OCI-LY1 (cell line): Measurements from ENCODE around the gene RNF207.

ENCODE experiments used
- H2AFZ ChIP-seq: fragments of 200-600 bp; sonication (generic), shearing (Covaris generic); 2 replicates; pipeline ENCODE4 v1.6.0; 2014; ENCODE audit warnings: antibody characterized with exemption, mild to moderate bottlenecking, low read length
- H3F3A ChIP-seq: fragments of 200-600 bp; sonication (generic), shearing (Covaris generic); 2 replicates; pipeline ENCODE4 v1.6.0; 2014; ENCODE audit warnings: mild to moderate bottlenecking, antibody characterized with exemption, low read length, moderate library complexity; ENCODE audit not compliant: insufficient read depth
- H3K27ac ChIP-seq: fragments of 200-600 bp; sonication (generic); 2 replicates; pipeline ENCODE4 v1.5.1; 2014; ENCODE audit warnings: low read length, mixed run types, mild to moderate bottlenecking, low read depth; ENCODE audit not compliant: poor library complexity, severe bottlenecking
- H3K27me3 ChIP-seq: fragments of 200-600 bp; sonication (generic); 2 replicates; pipeline ENCODE4 v1.6.0; 2014; ENCODE audit warnings: antibody characterized with exemption, mild to moderate bottlenecking, low read length, moderate library complexity; ENCODE audit not compliant: insufficient read depth
- H3K36me3 ChIP-seq: fragments of 200-600 bp; sonication (generic); 2 replicates; pipeline ENCODE4 v1.6.1; 2014; ENCODE audit warnings: mild to moderate bottlenecking, antibody characterized with exemption, low read length, moderate library complexity, mixed read lengths; ENCODE audit not compliant: insufficient read depth
- H3K4me1 ChIP-seq: fragments of 200-600 bp; sonication (generic); 2 replicates; pipeline ENCODE4 v1.5.1; 2014; ENCODE audit warnings: mild to moderate bottlenecking, low read length, moderate library complexity; ENCODE audit not compliant: insufficient read depth, severe bottlenecking
- H3K4me2 ChIP-seq: fragments of 200-600 bp; sonication (generic), shearing (Covaris generic); 2 replicates; pipeline ENCODE4 v1.6.1; 2014; ENCODE audit warnings: low read length
- H3K4me3 ChIP-seq: fragments of 200-600 bp; sonication (generic); 2 replicates; pipeline ENCODE4 v1.5.1; 2014; ENCODE audit warnings: low read length, low read depth, mild to moderate bottlenecking, mixed read lengths; ENCODE audit not compliant: poor library complexity, severe bottlenecking
- H3K79me2 ChIP-seq: fragments of 200-600 bp; shearing (Covaris generic); 2 replicates; pipeline ENCODE4 v1.6.1; 2016; ENCODE audit warnings: mixed run types, low read length, mixed read lengths; ENCODE audit not compliant: insufficient read depth
- H3K9ac ChIP-seq: fragments of 200-600 bp; sonication (generic), shearing (Covaris generic); 2 replicates; pipeline ENCODE4 v1.6.1; 2014; ENCODE audit warnings: mild to moderate bottlenecking, low read length, mixed read lengths
- H3K9me2 ChIP-seq: fragments of 200-600 bp; sonication (generic), shearing (Covaris generic); 2 replicates; pipeline ENCODE4 v1.6.1; 2014; ENCODE audit warnings: low read depth, mild to moderate bottlenecking, low read length, mixed read lengths
- H3K9me3 ChIP-seq: fragments of 200-600 bp; shearing (Covaris generic); 2 replicates; pipeline ENCODE4 v1.6.1; 2014; ENCODE audit warnings: low read length, mixed read lengths
- H4K20me1 ChIP-seq: fragments of 200-600 bp; sonication (generic), shearing (Covaris generic); 2 replicates; pipeline ENCODE4 v1.6.0; 2016; ENCODE audit warnings: mild to moderate bottlenecking, low read length; ENCODE audit not compliant: insufficient read depth
- EZH2 ChIP-seq: fragments of 200-600 bp; sonication (generic), shearing (Covaris generic); IDR thresholded peaks from 2 replicates; pipeline ENCODE4 v1.8.0; 2017; ENCODE audit warnings: borderline replicate concordance, mixed run types, mild to moderate bottlenecking, antibody characterized with exemption, low read length, moderate library complexity, mixed read lengths
- TF ChIP-seq, protein P1 (sequence below): fragments of 200-600 bp; sonication (generic), shearing (Covaris generic); IDR thresholded peaks from 2 replicates; pipeline ENCODE4 v1.5.1; 2017; ENCODE audit warnings: mild to moderate bottlenecking, antibody characterized with exemption, low read length, moderate library complexity, mixed read lengths

The RNF207 gene

DNA sequence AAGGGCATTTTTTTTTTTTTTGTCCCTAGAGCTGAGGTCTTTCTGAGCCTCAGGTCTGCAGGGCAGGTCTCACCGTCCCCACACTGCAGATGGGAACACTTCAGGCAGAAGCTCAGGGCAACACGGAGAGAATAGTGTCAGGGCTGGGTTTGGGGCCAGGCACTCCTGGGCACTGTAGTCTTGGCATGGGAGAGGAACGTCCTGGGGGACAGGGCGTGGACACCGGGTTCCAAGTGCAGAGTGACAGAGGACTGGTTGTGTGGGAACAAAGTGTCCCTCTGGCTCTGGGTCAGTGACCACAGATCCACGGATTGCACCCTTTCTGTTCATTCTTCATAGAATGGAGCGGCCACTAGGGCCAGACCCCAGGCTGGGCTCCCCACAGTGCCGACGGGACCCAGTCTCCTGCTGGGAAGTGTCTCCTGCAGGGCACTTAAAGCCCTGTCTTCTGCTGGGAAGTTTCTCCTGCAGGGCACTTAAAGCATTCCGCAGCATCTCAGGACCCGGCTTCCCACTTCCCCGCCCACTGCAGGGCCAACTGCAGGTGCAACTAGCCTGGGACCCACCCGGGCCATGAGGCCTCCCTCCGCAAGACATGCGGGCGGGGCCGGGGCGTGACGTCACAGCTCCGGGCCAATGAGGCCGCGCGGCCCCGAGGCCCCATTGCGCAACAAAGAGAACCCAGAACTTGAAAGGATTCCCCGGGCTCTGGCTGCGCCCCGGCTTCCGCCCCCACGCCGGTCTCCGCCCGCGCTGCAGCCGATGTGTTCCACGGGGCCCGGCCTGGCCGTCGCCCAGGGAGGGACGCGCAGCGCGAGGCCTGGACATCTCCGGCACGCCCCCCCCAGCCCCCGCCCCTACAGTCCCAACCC, 53.8 kb downstream of the RNF207 start:
- TF ChIP-seq EZH2 = no peak
- TF ChIP-seq, protein P1, sequence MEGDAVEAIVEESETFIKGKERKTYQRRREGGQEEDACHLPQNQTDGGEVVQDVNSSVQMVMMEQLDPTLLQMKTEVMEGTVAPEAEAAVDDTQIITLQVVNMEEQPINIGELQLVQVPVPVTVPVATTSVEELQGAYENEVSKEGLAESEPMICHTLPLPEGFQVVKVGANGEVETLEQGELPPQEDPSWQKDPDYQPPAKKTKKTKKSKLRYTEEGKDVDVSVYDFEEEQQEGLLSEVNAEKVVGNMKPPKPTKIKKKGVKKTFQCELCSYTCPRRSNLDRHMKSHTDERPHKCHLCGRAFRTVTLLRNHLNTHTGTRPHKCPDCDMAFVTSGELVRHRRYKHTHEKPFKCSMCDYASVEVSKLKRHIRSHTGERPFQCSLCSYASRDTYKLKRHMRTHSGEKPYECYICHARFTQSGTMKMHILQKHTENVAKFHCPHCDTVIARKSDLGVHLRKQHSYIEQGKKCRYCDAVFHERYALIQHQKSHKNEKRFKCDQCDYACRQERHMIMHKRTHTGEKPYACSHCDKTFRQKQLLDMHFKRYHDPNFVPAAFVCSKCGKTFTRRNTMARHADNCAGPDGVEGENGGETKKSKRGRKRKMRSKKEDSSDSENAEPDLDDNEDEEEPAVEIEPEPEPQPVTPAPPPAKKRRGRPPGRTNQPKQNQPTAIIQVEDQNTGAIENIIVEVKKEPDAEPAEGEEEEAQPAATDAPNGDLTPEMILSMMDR = no peak
- H4K20me1 ChIP-seq = no peaks in the 10 kb centered on the region
- H3K9me2 ChIP-seq = no peaks in the 10 kb centered on the region
- peaks cover 4% of the 10 kb centered on the region; the same call in 1 of the 2 replicates for H3K27me3 ChIP-seq
- no peak overlapping the region for H3K9ac ChIP-seq
- peak overlapping the region; percentile 65 for H3K4me3 ChIP-seq
- H3K9me3 ChIP-seq = no peaks in the 10 kb centered on the region
- H3K4me2 ChIP-seq = peak overlapping the region; percentile 89
- no peaks in the 10 kb centered on the region for H3K79me2 ChIP-seq
- peaks cover 3% of the 10 kb centered on the region for H3K4me1 ChIP-seq
- H3K36me3 ChIP-seq = no peaks in the 10 kb centered on the region
- H3F3A ChIP-seq = no peaks in the 10 kb centered on the region
- H2AFZ ChIP-seq = no peak overlapping the region
- H3K27ac ChIP-seq = no peak overlapping the region

DNA sequence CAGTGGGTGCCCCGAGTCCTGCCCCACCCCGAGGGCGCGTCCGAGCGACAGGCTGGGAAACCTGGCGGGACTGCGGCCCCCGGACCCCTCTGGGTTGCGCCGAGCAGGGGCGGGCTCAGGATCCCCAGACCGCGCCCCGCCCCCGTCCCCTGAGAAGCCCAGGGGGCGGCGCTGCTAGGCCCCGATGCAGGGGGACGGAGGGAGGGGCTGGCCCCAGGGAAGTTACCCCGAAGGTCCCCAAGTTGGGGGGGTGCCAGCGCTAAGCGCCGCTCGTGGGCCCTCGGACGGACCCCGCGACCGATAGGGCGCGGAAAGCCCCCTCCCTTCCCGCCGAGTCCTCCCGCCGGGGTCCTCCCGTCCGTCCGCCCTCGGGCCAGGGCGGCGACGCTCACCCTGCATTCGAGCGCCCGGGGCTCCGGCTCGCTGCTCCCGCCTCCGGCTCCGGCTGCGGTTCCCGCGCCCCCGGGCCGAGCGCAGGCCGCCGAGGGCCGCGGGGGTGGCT, 54.6 kb downstream of the RNF207 start:
- Histone ChIP-seq H3K36me3 (no peaks in the 10 kb centered on the region), H3F3A (no peaks in the 10 kb centered on the region), H3K9ac (peak overlapping the region; percentile 44; the same call in 1 of the 2 replicates), H2AFZ (no peak overlapping the region), H3K4me3 (peak overlapping the region; percentile 65), H3K27me3 (peaks cover 4% of the 10 kb centered on the region; the same call in 1 of the 2 replicates), H3K4me2 (peak overlapping the region; percentile 89), H3K4me1 (peaks cover 3% of the 10 kb centered on the region), H3K79me2 (no peaks in the 10 kb centered on the region), H3K9me3 (no peaks in the 10 kb centered on the region), H4K20me1 (no peaks in the 10 kb centered on the region), H3K27ac (no peak overlapping the region), H3K9me2 (no peaks in the 10 kb centered on the region)
- TF ChIP-seq, protein P1 = no peak
- TF ChIP-seq EZH2 = no peak

DNA sequence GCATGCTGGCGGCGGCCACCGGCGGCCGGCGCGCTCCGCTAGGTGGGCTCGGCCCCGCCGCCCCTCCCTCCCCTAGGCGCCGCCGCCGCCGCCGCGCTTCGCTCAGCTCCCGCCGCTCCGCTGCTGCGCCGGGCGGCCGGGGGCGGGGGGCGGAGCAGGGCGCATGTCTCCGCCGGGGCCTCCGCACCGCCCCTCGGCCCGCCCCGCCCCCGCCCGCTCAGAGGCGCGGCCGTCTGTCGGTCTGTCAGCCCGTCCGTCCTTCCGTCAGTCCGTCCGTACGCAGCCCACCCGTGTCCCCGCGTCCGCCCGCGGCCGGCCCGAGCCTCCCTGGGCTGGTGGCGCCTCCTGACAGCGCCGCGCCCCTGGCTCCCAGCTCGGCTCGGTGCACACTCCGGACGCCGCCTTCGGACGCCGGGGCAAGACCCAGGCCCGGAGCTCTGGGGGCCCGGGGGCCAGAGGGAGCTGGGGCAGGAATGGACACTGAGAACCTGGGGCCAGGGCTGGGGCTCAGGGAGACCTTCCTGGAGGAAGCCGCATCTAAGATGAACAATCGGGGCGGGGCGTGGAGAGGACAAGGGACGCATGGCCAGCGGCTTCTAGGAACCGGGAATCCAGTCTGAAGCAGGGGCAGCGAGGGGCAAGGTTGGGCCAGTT, 55.2 kb downstream of the RNF207 start, which contains the start of gene GPR153:
Gene GPR153 (minus strand): TSS at position 138 of the 654 bp plus-strand sequence. CDS start 6,193 bp downstream, outside the sequence.
- H4K20me1 ChIP-seq = no peaks in the 10 kb centered on the region
- peak within 1 kb of the TSS; percentile 65 for H3K4me3 ChIP-seq
- peaks cover 3% of the 10 kb centered on the region for H3K4me1 ChIP-seq
- no peaks in the 10 kb centered on the region for H3K79me2 ChIP-seq
- no peak within 1 kb of the TSS for H2AFZ ChIP-seq
- H3F3A ChIP-seq = no peaks in the 10 kb centered on the region
- no peaks in the 10 kb centered on the region for H3K36me3 ChIP-seq
- no peak within 1 kb of the TSS for H3K27ac ChIP-seq
- TF ChIP-seq, protein P1 = no peak
- TF ChIP-seq EZH2 = no peak
- H3K9me2 ChIP-seq = no peaks in the 10 kb centered on the region
- no peaks in the 10 kb centered on the region for H3K9me3 ChIP-seq
- H3K9ac ChIP-seq = peak within 1 kb of the TSS; percentile 44; the same call in 1 of the 2 replicates
- H3K27me3 ChIP-seq = peaks cover 4% of the 10 kb centered on the region; the same call in 1 of the 2 replicates
- H3K4me2 ChIP-seq = peak within 1 kb of the TSS; percentile 89
